NCI-H2171 treated with DMSO at 0.1 percent for 48 hours (cell line): ENCODE results near the gene LILRB1.
"Not testable (repeated sequence)": the region's sequence is repeated elsewhere in the genome, so short reads cannot be mapped to it uniquely, and the experiment has no call there.

Source experiments
- DNase-seq: peaks from one replicate; lab custom pipeline; 2025; lab: John Stamatoyannopoulos, UW

Gene LILRB1

DNA sequence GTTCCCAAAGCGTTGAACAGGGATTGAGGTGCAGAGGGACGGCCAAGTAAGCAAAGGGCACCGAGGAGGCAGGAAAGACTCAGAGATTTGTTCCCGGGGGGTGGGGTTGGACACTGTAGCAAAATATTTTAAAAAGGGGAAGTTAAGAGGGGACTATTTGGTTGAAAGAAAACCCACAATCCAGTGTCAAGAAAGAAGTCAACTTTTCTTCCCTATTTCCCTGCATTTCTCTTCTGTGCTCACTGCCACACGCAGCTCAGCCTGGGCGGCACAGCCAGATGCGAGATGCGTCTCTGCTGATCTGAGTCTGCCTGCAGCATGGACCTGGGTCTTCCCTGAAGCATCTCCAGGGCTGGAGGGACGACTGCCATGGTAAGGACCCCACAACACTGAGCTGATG lies at the start of gene LILRB1:
LILRB1 (plus strand) TSS at position 223 of the 400 bp plus-strand sequence. CDS start 590 bp downstream, outside the sequence.
- DNase-seq, result not testable (repeated sequence)

- no peak for DNase-seq
These were observed 43.9 kb upstream of the LILRB1 start for GRCh38 chr19:54586397-54586796.

DNA sequence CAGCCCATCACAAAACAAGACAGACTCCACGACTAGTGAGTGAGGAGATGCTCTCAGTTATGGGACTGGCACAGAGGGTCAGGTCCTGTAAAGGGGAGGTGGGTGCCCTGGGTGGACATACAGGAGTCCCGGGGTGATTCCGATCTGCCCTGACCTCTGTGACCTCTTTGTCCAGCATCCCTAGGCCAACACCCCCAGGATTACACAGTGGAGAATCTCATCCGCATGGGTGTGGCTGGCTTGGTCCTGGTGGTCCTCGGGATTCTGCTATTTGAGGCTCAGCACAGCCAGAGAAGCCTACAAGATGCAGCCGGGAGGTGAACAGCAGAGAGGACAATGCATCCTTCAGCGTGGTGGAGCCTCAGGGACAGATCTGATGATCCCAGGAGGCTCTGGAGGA lies 43.3 kb upstream of the LILRB1 start:
- no peak for DNase-seq

DNA sequence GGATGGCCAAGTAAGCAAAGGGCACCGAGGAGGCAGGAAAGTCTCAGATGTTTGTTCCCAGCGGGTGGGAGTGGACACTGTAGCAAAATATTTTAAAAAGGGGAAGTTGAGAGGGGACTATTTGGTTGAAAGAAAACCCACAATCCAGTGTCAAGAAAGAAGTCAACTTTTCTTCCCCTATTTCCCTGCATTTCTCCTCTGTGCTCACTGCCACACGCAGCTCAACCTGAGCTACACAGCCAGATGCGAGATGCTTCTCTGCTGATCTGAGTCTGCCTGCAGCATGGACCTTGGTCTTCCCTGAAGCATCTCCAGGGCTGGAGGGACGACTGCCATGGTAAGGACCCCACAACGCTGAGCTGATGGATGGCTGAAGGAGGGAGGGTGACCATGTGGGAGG lies 36.8 kb upstream of the LILRB1 start, which contains the start of gene LILRA1:
LILRA1 (plus strand) TSS at position 188 of the 400 bp plus-strand sequence. CDS start 613 bp downstream, outside the sequence.
- DNase-seq, result not testable (repeated sequence)

DNA sequence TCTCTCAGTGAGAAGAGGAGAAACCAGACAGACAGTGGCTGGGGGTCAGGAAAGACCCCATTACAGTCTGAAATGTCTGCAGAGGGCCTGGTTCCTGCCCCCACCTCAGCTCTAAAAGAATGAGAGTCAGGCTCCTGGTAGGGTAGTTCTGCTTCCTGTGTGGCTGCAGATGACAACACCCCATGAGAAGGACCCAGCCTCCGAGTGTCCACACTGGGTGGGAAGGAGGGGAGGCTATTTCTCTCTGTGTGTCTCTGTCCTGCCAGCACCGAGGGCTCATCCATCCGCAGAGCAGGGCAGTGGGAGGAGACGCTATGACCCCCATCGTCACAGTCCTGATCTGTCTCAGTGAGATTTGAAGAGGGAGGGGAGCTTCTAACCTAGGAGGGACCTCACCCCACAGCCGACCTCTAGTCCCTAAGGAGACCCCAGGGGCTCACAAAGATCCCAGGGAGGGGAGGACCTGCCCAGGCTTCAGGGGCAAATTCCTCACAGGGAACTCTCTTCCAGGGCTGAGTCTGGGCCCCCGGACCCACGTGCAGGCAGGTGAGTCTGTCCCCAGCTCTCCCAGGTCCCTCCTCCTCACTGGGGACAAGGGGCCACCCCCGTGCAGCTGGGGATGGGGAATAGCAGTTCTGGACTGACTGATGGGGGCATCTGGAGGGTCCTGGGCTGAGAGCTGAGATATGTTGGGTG lies 36.2 kb upstream of the LILRB1 start:
- not testable (repeated sequence) for DNase-seq

GRCh38 chr19:54594737-54595136 lies 35.5 kb upstream of the LILRB1 start:
- DNase-seq, result no peak

- not testable (repeated sequence) for DNase-seq
These were observed 34.4 kb upstream of the LILRB1 start for GRCh38 chr19:54595680-54596436.

- no peak for DNase-seq
These were observed 30.1 kb upstream of the LILRB1 start for GRCh38 chr19:54600212-54600611.

GRCh38 chr19:54606230-54606629 lies 24.1 kb upstream of the LILRB1 start:
- DNase-seq, result no peak

DNA sequence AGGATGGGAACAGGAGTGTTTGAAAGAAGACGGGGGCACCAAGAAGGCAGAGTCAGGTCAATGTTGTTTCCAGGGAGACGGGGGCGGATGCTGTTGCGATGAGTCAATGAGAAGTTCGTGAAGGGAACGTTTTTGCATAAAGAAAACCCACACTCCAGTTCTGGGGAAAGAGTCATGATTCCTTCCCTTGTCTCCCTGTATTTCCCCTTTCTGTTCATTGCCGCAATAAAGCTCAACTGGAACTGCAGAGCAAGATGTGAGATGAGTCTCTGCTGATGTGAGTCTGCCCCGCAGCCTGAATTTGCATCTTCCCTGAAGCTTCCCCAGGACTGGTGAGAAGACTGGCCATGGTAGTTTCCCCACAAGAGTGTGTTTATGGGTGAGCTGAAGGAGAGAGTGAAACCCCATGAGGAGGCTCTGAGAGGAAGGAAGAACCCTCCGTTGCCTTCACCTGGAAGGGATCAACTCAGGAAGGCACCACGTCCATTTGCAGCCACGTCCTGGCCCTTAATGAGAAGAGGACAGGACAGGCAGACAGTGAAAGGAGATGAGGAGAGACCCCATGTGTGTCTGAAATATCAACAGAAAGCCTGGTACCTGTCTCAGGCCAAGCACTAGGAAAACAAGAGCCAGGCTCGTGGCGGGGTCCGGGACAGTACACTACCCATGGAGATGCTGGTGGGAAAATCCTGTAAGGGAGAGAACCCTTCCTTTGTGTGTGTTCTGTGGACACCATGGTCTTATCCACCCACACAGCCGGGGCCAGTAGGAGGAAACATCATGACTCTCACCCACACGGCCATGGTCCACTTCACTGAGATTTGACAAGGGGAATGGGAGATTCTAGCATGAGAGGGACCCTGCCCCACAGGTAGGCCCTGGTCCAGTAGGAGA lies 23.1 kb upstream of the LILRB1 start:
- no peak for DNase-seq

GRCh38 chr19:54607785-54608150 lies 22.5 kb upstream of the LILRB1 start:
- DNase-seq, result no peak

GRCh38 chr19:54608205-54608604 lies 22.1 kb upstream of the LILRB1 start:
- DNase-seq, result no peak

- no peak for DNase-seq
These were observed 21.5 kb upstream of the LILRB1 start for GRCh38 chr19:54608792-54609191.

- DNase-seq, result no peak
These were observed 20.9 kb upstream of the LILRB1 start for GRCh38 chr19:54609356-54609791.

DNA sequence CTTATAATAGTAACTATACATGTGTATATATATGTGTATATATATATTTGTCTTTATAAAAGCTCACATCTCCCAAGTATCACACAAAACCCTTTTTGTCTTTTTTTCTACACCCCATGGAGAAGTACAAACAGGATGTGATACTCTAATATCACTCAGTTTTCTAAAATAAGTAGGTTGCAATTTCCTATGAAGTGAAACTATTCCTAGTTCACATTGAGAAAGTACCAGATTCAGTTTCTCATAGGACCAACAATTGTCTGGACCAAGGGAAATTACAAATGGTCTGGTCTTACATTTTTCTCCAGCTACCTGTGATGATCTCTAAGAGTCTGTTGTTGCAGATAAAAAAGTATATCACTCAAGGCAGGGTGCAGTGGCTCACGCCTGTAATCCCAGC lies 17.9 kb upstream of the LILRB1 start:
- DNase-seq, result no peak

GRCh38 chr19:54614726-54615125 lies 15.6 kb upstream of the LILRB1 start:
- no peak for DNase-seq

DNA sequence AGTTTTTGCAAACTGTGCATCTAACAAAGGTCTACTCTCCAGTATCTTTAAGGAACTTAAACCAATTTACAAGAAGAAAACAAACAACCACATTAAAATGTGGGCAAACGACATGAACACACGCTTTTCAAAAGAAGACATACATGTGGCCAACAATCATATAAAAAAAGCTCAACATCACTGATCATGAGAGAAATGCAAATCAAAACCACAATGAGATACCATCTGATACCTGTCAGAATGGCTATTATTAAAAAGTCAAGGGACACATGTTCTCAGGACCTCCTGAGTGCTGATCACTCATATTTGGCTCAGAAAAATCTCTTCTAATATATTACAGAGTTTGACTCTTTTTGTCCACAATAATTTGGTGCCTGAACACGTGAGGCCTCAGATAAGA lies 14.2 kb upstream of the LILRB1 start:
- DNase-seq, result no peak

DNA sequence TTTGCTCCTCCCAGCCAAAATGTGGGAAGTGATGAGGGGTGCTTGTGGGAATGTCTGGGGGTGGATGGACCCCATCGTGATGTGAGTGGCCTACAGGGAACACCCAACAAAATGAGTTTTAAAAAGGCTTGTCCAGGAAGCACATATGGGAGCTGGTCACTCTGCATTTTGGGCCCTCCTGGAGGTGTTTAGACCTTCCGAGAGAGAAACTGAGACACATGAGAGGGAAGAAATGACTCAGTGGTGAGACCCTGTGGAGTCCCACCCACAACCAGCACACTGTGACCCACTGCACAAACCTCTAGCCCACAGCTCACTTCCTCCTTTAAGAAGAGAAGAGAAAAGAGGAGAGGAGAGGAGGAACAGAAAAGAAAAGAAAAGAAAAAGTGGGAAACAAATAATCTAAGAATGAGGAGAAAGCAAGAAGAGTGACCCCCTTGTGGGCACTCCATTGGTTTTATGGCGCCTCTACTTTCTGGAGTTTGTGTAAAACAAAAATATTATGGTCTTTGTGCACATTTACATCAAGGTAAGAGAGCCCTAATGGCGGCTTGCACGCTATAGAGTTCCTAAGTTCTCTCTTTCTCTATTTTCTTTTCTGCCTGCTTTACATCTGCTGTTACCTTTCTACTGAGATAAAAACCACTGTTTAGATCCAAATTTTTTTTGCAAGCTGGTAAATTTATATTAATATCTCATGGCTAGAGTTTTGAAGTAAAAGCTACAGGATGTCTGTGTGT lies 13.3 kb upstream of the LILRB1 start:
- no peak for DNase-seq

- no peak for DNase-seq
These were observed 9.8 kb upstream of the LILRB1 start for GRCh38 chr19:54620464-54620863.

- no peak for DNase-seq
These were observed 7.9 kb upstream of the LILRB1 start for GRCh38 chr19:54622431-54622830.

DNA sequence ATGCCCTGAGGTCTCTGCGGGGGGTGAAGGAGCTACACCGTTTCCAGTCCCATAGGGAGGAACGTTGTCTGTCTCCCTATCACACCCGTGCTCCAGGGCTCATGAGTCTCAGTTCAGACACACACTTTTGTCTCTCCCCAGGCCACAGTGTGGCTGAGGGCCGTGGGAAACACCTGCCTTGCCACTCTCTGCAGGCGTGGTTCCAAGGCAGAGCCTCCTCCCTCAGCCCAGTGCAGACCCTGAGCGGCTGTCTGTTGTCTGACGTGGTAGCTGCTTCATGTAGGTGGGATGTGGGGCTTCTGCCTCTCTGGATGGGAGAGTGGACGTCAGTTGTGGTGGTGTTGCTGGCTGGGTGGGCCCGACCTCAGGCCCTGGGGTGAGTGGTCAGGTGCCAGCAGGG lies 6.0 kb upstream of the LILRB1 start:
- not testable (repeated sequence) for DNase-seq
